Neuronal stem cell (in vitro differentiated cells): ENCODE measurements around the gene RBMS2.
A peak's percentile ranks its signal among the peaks of the same experiment; 100 is the strongest.

Source experiments
- DNase-seq: peaks from one replicate; pipeline ENCODE4 v3.0.0-alpha.2; 2013; ENCODE audit warnings: low spot score
- H2AFZ ChIP-seq: one replicate; pipeline ENCODE4 v1.6.1; 2013; ENCODE audit warnings: mild to moderate bottlenecking, low read length, inconsistent platforms
- H2AK5ac ChIP-seq: 2 replicates; pipeline ENCODE4 v1.6.1; 2013; ENCODE audit warnings: low read depth, mild to moderate bottlenecking, inconsistent platforms, low read length, moderate library complexity, mixed read lengths
- H2BK120ac ChIP-seq: 2 replicates; pipeline ENCODE4 v1.6.1; 2013; ENCODE audit warnings: low read depth, mild to moderate bottlenecking, inconsistent platforms, low read length, moderate library complexity, mixed read lengths
- H2BK12ac ChIP-seq: one replicate; pipeline ENCODE4 v1.6.1; 2013; ENCODE audit warnings: low read length, inconsistent platforms
- H2BK15ac ChIP-seq: 2 replicates; pipeline ENCODE4 v1.6.1; 2013; ENCODE audit warnings: mild to moderate bottlenecking, low read length, inconsistent platforms, mixed read lengths
- H2BK5ac ChIP-seq: one replicate; pipeline ENCODE4 v1.6.1; 2013; ENCODE audit warnings: inconsistent platforms, mild to moderate bottlenecking, low read length, moderate library complexity
- H3K14ac ChIP-seq: one replicate; pipeline ENCODE4 v1.6.1; 2013; ENCODE audit warnings: low read length, inconsistent platforms
- H3K18ac ChIP-seq: 2 replicates; pipeline ENCODE4 v1.6.1; 2013; ENCODE audit warnings: low read length, inconsistent platforms
- H3K23ac ChIP-seq: 2 replicates; pipeline ENCODE4 v1.6.1; 2013; ENCODE audit warnings: low read depth, mild to moderate bottlenecking, mixed read lengths, low read length, inconsistent platforms; ENCODE audit not compliant: poor library complexity
- H3K27ac ChIP-seq: replicated peaks from 3 replicates; pipeline ENCODE4 v1.5.1; 2013; ENCODE audit warnings: low read length, inconsistent platforms
- H3K27me3 ChIP-seq, 3 experiments: 2 replicates each; pipeline ENCODE4 v1.6.1; 2013; ENCODE audit warnings: low read length in 3 of 3, mild to moderate bottlenecking in 2 of 3, inconsistent platforms in 1 of 3, low read depth in 1 of 3, mixed read lengths in 1 of 3, moderate library complexity in 1 of 3; ENCODE audit not compliant: control insufficient read depth in 3 of 3, insufficient read depth in 3 of 3
- H3K36me3 ChIP-seq, 2 donors: replicated peaks in 1 of 2; 2 replicates each; pipeline ENCODE4 v1.6.1; 2013; ENCODE audit warnings: low read length in 2 of 2; ENCODE audit not compliant: control insufficient read depth in 2 of 2, insufficient read depth in 2 of 2
- H3K4ac ChIP-seq: 2 replicates; pipeline ENCODE4 v1.6.1; 2013; ENCODE audit warnings: inconsistent platforms, mild to moderate bottlenecking, low read length, moderate library complexity
- H3K4me1 ChIP-seq, 2 donors: 1 replicate in 1 of 2; 2 replicates in 1 of 2; pipeline ENCODE4 v1.6.1; 2013; ENCODE audit warnings: low read length in 2 of 2, low read depth in 1 of 2; ENCODE audit not compliant: control insufficient read depth in 2 of 2, insufficient read depth in 1 of 2
- H3K4me2 ChIP-seq: one replicate; pipeline ENCODE4 v1.6.1; 2013; ENCODE audit warnings: mild to moderate bottlenecking, low read length, inconsistent platforms; ENCODE audit not compliant: insufficient read depth, poor library complexity, severe bottlenecking
- H3K4me3 ChIP-seq, 2 donors: 2 replicates each; pipeline ENCODE4 v1.5.1; 2013; ENCODE audit warnings: low read length in 2 of 2, mild to moderate bottlenecking in 2 of 2, inconsistent platforms in 1 of 2, moderate library complexity in 1 of 2
- H3K79me1 ChIP-seq: one replicate; pipeline ENCODE4 v1.6.1; 2013; ENCODE audit warnings: low read depth, mild to moderate bottlenecking, inconsistent platforms, low read length, moderate library complexity
- H3K9ac ChIP-seq: one replicate; pipeline ENCODE4 v1.6.1; 2013; ENCODE audit warnings: mild to moderate bottlenecking, low read depth, low read length, inconsistent platforms; ENCODE audit not compliant: poor library complexity
- H3K9me3 ChIP-seq, 2 donors: replicated peaks in 1 of 2; 2 replicates each; pipeline versions ENCODE3 to v1.6.1; 2013; ENCODE audit warnings: low read length in 2 of 2, mild to moderate bottlenecking in 2 of 2, inconsistent platforms in 1 of 2, low read depth in 1 of 2, mixed read lengths in 1 of 2, moderate library complexity in 1 of 2; ENCODE audit not compliant: control insufficient read depth in 2 of 2, insufficient read depth in 1 of 2
- H4K8ac ChIP-seq: one replicate; pipeline ENCODE4 v1.6.1; 2013; ENCODE audit warnings: low read depth, mild to moderate bottlenecking, inconsistent platforms, low read length, moderate library complexity
- H4K91ac ChIP-seq: one replicate; pipeline ENCODE4 v1.6.1; 2013; ENCODE audit warnings: low read length, low read depth, mild to moderate bottlenecking, inconsistent platforms; ENCODE audit not compliant: poor library complexity
- WGBS, 2 donors: extraction: QIAGEN DNeasy Blood & Tissue Kit; methylation state at CpG; one replicate each; pipeline ENCODE4 v1.1.7; 2013; ENCODE audit warnings: missing lambda C conversion rate in 2 of 2, mixed read lengths in 1 of 2; ENCODE audit not compliant: insufficient read length in 2 of 2, insufficient replicate concordance in 1 of 2; ENCODE audit errors: extremely low coverage in 2 of 2; 5-methylcytosine and 5-hydroxymethylcytosine counted together

RBMS2 gene

DNA sequence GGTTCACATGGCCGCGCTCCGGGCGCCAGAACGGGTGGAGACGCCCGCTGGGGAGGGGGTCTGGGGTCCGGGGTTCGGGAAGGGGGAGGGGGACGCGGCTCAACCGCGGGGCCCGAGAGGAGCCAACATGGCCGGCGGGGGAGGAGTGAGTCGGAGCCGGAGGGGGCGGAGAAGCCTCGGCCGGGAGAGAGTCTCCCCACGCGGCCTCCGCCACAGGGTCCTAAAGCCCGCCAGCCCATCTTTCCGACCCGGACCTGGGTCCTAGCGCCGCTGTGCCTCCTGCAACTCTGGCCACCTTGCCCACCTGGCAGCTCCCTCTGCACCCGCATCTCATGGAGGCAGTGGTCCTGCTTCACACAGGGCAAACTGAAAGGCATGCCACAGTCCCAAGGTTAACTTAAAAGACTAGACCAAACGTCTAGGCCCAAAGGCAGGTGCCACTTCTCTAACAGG, 108.6 kb downstream of the RBMS2 start, which contains the start of gene BAZ2A:
Gene BAZ2A, minus strand, starts transcription at position 147 of the 453 bp plus-strand sequence. CDS start 12,796 bp downstream, outside the sequence.
- Histone ChIP-seq H3K9ac (peak within 1 kb of the TSS; percentile 89), H3K18ac (peak within 1 kb of the TSS; percentile 96), H4K8ac (no peak within 1 kb of the TSS), H2BK15ac (peak within 1 kb of the TSS; percentile 90), H3K27me3 (no peaks in the 10 kb centered on the region), H3K27ac (peak within 1 kb of the TSS; percentile 66), H3K14ac (peak within 1 kb of the TSS; percentile 63), H2AK5ac (peak within 1 kb of the TSS; percentile 67), H2BK5ac (peak within 1 kb of the TSS; percentile 97), H2AFZ (peak within 1 kb of the TSS; percentile 88), H3K79me1 (peaks cover 12% of the 10 kb centered on the region), H3K36me3 (peaks cover 2 to 22% of the 10 kb centered on the region in 2 donors), H3K4me2 (peak within 1 kb of the TSS; percentile 66), H3K4ac (no peak within 1 kb of the TSS), H4K91ac (no peak within 1 kb of the TSS), H3K4me3 (peak within 1 kb of the TSS; percentile 89 to 99), H3K4me1 (peaks cover 27 to 29% of the 10 kb centered on the region in 2 donors), H2BK12ac (peak within 1 kb of the TSS; percentile 86), H2BK120ac (peak within 1 kb of the TSS; percentile 13), H3K23ac (peak within 1 kb of the TSS; percentile 77), H3K9me3 (no peaks in the 10 kb centered on the region)
- DNase-seq = peak; percentile 73
- no CpG with 5 or more reads among the region's 31 CpGs for WGBS, 2 donors

DNA sequence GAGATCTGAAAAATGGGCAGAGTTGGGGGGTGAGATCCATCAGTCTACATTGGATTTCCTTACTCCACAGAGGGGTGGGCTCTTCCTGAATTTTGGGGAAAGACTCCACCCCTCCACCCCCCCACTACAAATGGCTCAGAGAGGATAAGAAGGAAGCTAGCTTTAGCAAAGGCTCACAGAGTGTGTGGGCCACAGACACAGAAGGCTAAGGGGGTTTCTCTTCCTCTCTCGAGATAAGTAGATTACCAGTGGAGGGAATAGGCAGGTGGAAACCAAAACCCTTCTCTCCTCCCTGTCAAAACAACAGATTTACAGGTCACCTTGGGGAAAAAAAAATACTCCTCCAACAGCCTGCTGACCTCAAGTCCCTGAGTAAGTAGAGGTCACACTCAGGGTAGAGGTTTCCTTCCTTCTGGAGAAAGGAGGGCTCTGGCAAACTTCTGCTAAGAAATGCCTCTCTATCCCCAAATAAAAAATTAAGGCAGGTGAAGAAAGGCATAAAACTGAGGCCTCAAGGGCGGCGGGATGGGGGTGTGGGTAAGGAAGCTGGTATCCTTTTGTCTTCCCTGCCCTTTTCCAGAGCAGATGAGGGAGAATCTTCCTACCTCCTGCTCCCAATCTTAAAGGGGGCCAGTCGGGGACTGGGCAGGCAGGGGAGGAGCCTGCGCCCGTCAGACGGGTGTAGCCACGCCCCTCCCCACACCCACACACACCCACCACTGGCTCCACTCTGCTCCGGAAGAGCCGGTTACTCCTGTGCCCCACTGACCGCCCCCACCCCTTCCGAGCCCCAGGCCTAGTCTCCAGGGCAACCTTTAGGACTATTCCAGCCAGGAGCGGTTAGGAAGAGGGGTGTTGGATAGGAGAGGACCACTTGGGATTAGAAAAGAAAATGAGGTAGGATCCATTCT, 110.4 kb downstream of the RBMS2 start:
- peak overlapping the region; percentile 5 for H3K27ac ChIP-seq
- peaks cover 33 to 36% of the 10 kb centered on the region in 2 donors for H3K4me1 ChIP-seq
- DNase-seq = no peak
- H3K18ac ChIP-seq = no peak overlapping the region
- H3K9ac ChIP-seq = no peak overlapping the region
- H3K14ac ChIP-seq = no peak overlapping the region
- H3K27me3 ChIP-seq = no peaks in the 10 kb centered on the region
- peak overlapping the region; percentile 17 for H2AFZ ChIP-seq
- H3K79me1 ChIP-seq = peaks cover 10% of the 10 kb centered on the region
- no peak overlapping the region for H2BK5ac ChIP-seq
- no peak overlapping the region for H4K91ac ChIP-seq
- H2BK120ac ChIP-seq = no peak overlapping the region
- H3K9me3 ChIP-seq = no peaks in the 10 kb centered on the region
- no peak overlapping the region for H2BK15ac ChIP-seq
- no peak overlapping the region for H3K4ac ChIP-seq
- H2AK5ac ChIP-seq = no peak overlapping the region
- H3K23ac ChIP-seq = no peak overlapping the region
- peaks cover 2 to 6% of the 10 kb centered on the region in 2 donors for H3K36me3 ChIP-seq
- no peak overlapping the region for H4K8ac ChIP-seq
- H3K4me3 ChIP-seq = peak overlapping the region in 1 of 2 donors; percentile 14
- no CpG with 5 or more reads among the region's 13 CpGs for WGBS, 2 donors
- H2BK12ac ChIP-seq = no peak overlapping the region
- peak overlapping the region; percentile 34 for H3K4me2 ChIP-seq

GRCh38 chr12:56632701-56633467, 111.3 kb downstream of the RBMS2 start:
- Histone ChIP-seq H3K14ac (no peak overlapping the region), H2BK120ac (no peak overlapping the region), H2BK5ac (peak overlapping the region; percentile 49), H3K36me3 (peaks cover 5 to 6% of the 10 kb centered on the region in 2 donors), H3K4me2 (peak overlapping the region; percentile 34), H4K91ac (no peak overlapping the region), H3K27me3 (no peaks in the 10 kb centered on the region), H2BK12ac (peak overlapping the region; percentile 86), H4K8ac (no peak overlapping the region), H3K79me1 (peaks cover 8% of the 10 kb centered on the region), H3K9me3 (no peaks in the 10 kb centered on the region), H3K4me3 (peak overlapping the region in 1 of 2 donors; percentile 14), H3K18ac (peak overlapping the region; percentile 66), H2BK15ac (peak overlapping the region; percentile 77), H3K4me1 (peaks cover 33 to 40% of the 10 kb centered on the region in 2 donors), H3K23ac (no peak overlapping the region), H3K4ac (no peak overlapping the region), H2AK5ac (peak overlapping the region; percentile 91), H3K9ac (peak overlapping the region; percentile 18), H2AFZ (peak overlapping the region; percentile 17), H3K27ac (peak overlapping the region; percentile 10)
- DNase-seq = no peak
- WGBS, 2 donors = no CpG with 5 or more reads among the region's 4 CpGs
